ENCODE data around the gene MAP3K19. TPM values are rescaled to one million over a fixed set of nuclear protein-coding genes. Genes with fewer than 3 reads are reported as not detected.

Gene MAP3K19
- total and polyA plus RNA-seq, 10 of the 15 experiments (the other 5 are each of a cell fraction or from before 2014, with no cell fraction given) = 0.05 TPM; not detected in 9

GRCh38 chr2:135022952-135023880 is 24.0 kb downstream of the MAP3K19 start:
- Histone ChIP-seq H3K9me3 (replicated peaks; ENCODE audit: control insufficient read depth, insufficient read depth, low read length) (no peaks in the 10 kb centered on the region; the same call in 2 of the 3 replicates), H3K36me3 (ENCODE audit: control insufficient read depth in 2 of 2, insufficient read depth in 2 of 2, low read length in 1 of 2) (no peaks in the 10 kb centered on the region), H3K4me2 (ENCODE audit: control insufficient read depth, insufficient read depth) (no peak overlapping the region), H3K9ac (ENCODE audit: control insufficient read depth, insufficient read depth, low read length) (no peak overlapping the region), H4K20me1 (ENCODE audit: control insufficient read depth, insufficient read depth) (no peaks in the 10 kb centered on the region), H3K27ac (ENCODE audit: control insufficient read depth, insufficient read depth) (no peak overlapping the region), H2AFZ (ENCODE audit: control insufficient read depth, low read depth, low read length) (peak overlapping the region; percentile 12; the same call in 1 of the 2 replicates), H3K79me2 (ENCODE audit: control insufficient read depth, insufficient read depth, low read length) (no peaks in the 10 kb centered on the region), H3K27me3 (replicated peaks in 1 of 2; ENCODE audit: control insufficient read depth in 2 of 2, insufficient read depth in 2 of 2, low read length in 1 of 2) (no peaks in the 10 kb centered on the region), H3K4me3 (no peak overlapping the region), H3K4me1 (ENCODE audit: control insufficient read depth, insufficient read depth, low read length) (no peaks in the 10 kb centered on the region)
- no TSS peak for BruUV-seq (replicated peaks)
- POLR2A ChIA-PET = no interaction called here
- in situ Hi-C loops (cut with MboI) (no loop called here), intact Hi-C loops (cut with micrococcal nuclease; ENCODE audit: unreplicated experiment) (no loop called here)
- WGBS (ENCODE audit: insufficient coverage, insufficient replicate concordance, low lambda C conversion rate, missing lambda C conversion rate) = 81% methylated on average over 10 of the region's 10 CpGs
- RAD21 ChIA-PET (ENCODE audit: unreplicated experiment) = no interaction called here
- FAIRE-seq (no peak), DNase-seq (ENCODE audit: low read depth, low spot score) (no peak), ATAC-seq (no peak)
- CTCF ChIA-PET = no interaction called here
- SMC1A ChIA-PET (ENCODE audit: uncharacterized antibody, unreplicated experiment) = no interaction called here
- no peak for TF ChIP-seq POU2F2 (IDR thresholded peaks at IDR 0.05; ENCODE audit: borderline replicate concordance, low read depth, low read length)
- no peak for TF ChIP-seq NFYA (IDR thresholded peaks at IDR 0.05; ENCODE audit: borderline replicate concordance, low read depth, low read length)
- no peak for TF ChIP-seq KDM1A (IDR thresholded peaks at IDR 0.05; ENCODE audit: borderline replicate concordance)
- no peak for TF ChIP-seq ZNF217 (IDR thresholded peaks at IDR 0.05)
- no peak for TF ChIP-seq NR2C2 (IDR thresholded peaks at IDR 0.05; ENCODE audit: borderline replicate concordance, control insufficient read depth, insufficient read length, low read depth)
- no peak for TF ChIP-seq KAT2A (conservative IDR thresholded peaks at IDR 0.05; ENCODE audit: control insufficient read depth, low read depth, low read length)
- TF ChIP-seq JUND (IDR thresholded peaks at IDR 0.05; ENCODE audit: low read depth, low read length) = no peak
- no peak for TF ChIP-seq CBFB (IDR thresholded peaks at IDR 0.05; ENCODE audit: low read depth)
- no peak for TF ChIP-seq PML (IDR thresholded peaks at IDR 0.05; ENCODE audit: low read length)
- TF ChIP-seq LARP7 (IDR thresholded peaks at IDR 0.05) = no peak
- no peak for TF ChIP-seq RB1 (IDR thresholded peaks at IDR 0.05; ENCODE audit: borderline replicate concordance)
- TF ChIP-seq ATF3 (IDR thresholded peaks at IDR 0.05; ENCODE audit: borderline replicate concordance, extremely low read depth, low read depth, low read length) = no peak
- TF ChIP-seq SREBF1 (IDR thresholded peaks at IDR 0.05; ENCODE audit: low read length) = no peak
- no peak for TF ChIP-seq HDAC2 (IDR thresholded peaks at IDR 0.05)
- TF ChIP-seq MXI1 (IDR thresholded peaks at IDR 0.05; ENCODE audit: low read depth, low read length) = no peak
- TF ChIP-seq MEF2A (IDR thresholded peaks at IDR 0.05; ENCODE audit: insufficient read depth, low read depth, low read length) = no peak
- TF ChIP-seq IRF4 (IDR thresholded peaks at IDR 0.05; ENCODE audit: low read depth, low read length) = no peak
- no peak for TF ChIP-seq ESRRA (IDR thresholded peaks at IDR 0.05; ENCODE audit: low read length)

Measured in GM12878 (cell line).